H1 (cell line): ENCODE measurements around the gene C3orf38. TPM values are rescaled to one million over a fixed set of nuclear protein-coding genes. Genes with fewer than 3 reads are reported as not detected.

Experiments used
- CEBPB ChIP-seq: IDR thresholded peaks from 2 replicates; pipeline ENCODE4 v1.6.1; 2012; ENCODE audit warnings: low read depth, low read length
- SP1 ChIP-seq: IDR thresholded peaks from 2 replicates; pipeline ENCODE4 v1.6.1; 2011; ENCODE audit warnings: low read depth, low read length
- polyA plus RNA-seq, 7 experiments: library from polyadenylated mRNA; depleted of rRNA in 3 of 7; stranded (reverse) in 5 of 7; unstranded in 2 of 7; fragments of >200 nt in 5 of 7; fragments of 200-250 nt in 2 of 7; gene quantifications; 1 replicate in 5 of 7; 2 replicates in 1 of 7; 4 replicates in 1 of 7; pipeline versions ENCODE4 v1.2.1 to v1.2.3, GENCODE V29; 2011 to 2013; ENCODE audit warnings: missing spikeins in 2 of 7, mixed read lengths in 2 of 7
- total RNA-seq: library from RNA; stranded (reverse); fragmentation: NEBNext Ultra II Directional; extraction: Animal tissue kit (Norgen Biotek cat#: 25700); gene quantifications from 2 replicates; pipeline ENCODE4 v1.2.1, GENCODE V29; 2021

Gene C3orf38
- total and polyA plus RNA-seq, 2 of the 8 experiments (the other 6 are each of a cell fraction or from before 2014, with no cell fraction given) = 8.6 to 32.1 TPM

- TF ChIP-seq SP1 (no peak), CEBPB (no peak)
Observed at GRCh38 chr3:88166419-88166971, 16.7 kb downstream of the C3orf38 start (continued).
